ENCODE results near the gene ZNF22.

ZNF22 gene

DNA sequence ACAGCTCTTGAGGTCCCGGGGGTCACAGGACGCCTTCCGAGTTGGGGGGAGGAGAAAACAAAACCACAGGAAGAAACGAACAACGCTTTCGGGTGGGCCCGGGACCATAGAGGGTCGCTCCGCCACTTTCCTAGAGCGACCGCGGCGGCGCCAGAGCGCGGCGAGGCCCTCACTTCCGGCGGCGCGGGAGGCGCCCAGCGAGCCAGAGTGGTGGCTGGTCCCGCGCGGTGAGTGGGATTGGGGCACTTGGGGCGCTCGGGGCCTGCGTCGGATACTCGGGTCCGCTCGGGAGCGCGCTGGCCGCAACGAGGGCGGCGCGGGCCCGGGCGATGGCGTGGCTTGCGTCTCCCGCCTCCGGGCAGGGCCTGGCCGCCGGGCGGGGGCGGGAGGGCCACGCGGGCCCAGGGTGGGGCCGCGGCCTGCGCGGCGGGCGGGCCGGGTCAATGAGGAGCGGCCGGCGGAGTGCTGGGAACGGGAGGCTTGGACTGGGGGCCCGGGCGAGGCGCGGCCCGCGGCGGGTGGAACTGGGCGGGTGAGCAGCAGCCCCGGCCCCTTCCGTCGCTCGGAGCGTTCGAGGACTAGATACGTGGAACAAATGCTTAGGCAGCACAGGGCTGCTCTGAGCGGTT is at the start of gene ZNF22:
TSS of gene ZNF22 (plus strand) at position 172 of the 629 bp plus-strand sequence. CDS start 2,446 bp downstream, outside the sequence.
- peak within 1 kb of the TSS; percentile 83 to 84 for H3K9ac ChIP-seq (ENCODE audit: low read length in 2 of 2)
- peaks cover 10 to 14% of the 10 kb centered on the region in 2 donors for H3K36me3 ChIP-seq (ENCODE audit: control insufficient read depth in 2 of 2, insufficient read depth in 2 of 2, low read length in 2 of 2)
- no peaks in the 10 kb centered on the region for H3K9me3 ChIP-seq (ENCODE audit: control insufficient read depth in 2 of 2, low read length in 2 of 2)
- H3K4me1 ChIP-seq (ENCODE audit: control insufficient read depth, insufficient read depth, low read length): peaks cover 35% of the 10 kb centered on the region
- H3K27ac ChIP-seq (ENCODE audit: low read length): peak within 1 kb of the TSS; percentile 86
- no peaks in the 10 kb centered on the region for H3K27me3 ChIP-seq (ENCODE audit: control insufficient read depth in 1 of 2, insufficient read depth in 2 of 2, low read length in 2 of 2)
- peak within 1 kb of the TSS; percentile 86 to 91 for H3K4me3 ChIP-seq (ENCODE audit: low read length in 2 of 2)

- H3K9me3 ChIP-seq (ENCODE audit: control insufficient read depth in 2 of 2, low read length in 2 of 2): no peaks in the 10 kb centered on the region
- H3K4me3 ChIP-seq (ENCODE audit: low read length in 2 of 2): no peak overlapping the region
- peaks cover 21% of the 10 kb centered on the region for H3K4me1 ChIP-seq (ENCODE audit: control insufficient read depth, insufficient read depth, low read length)
- no peak overlapping the region for H3K27ac ChIP-seq (ENCODE audit: low read length)
- H3K9ac ChIP-seq (ENCODE audit: low read length in 2 of 2): no peak overlapping the region
- H3K27me3 ChIP-seq (ENCODE audit: control insufficient read depth in 1 of 2, insufficient read depth in 2 of 2, low read length in 2 of 2): no peaks in the 10 kb centered on the region
- H3K36me3 ChIP-seq (ENCODE audit: control insufficient read depth in 2 of 2, insufficient read depth in 2 of 2, low read length in 2 of 2): peaks cover 2 to 10% of the 10 kb centered on the region in 2 donors
Observed at GRCh38 chr10:44951576-44952226, 49.0 kb upstream of the ZNF22 start.

GRCh38 chr10:44952779-44953231 is 47.9 kb upstream of the ZNF22 start:
- Histone ChIP-seq H3K4me1 (ENCODE audit: control insufficient read depth, insufficient read depth, low read length) (peaks cover 22% of the 10 kb centered on the region), H3K4me3 (ENCODE audit: low read length in 2 of 2) (no peak overlapping the region), H3K9me3 (ENCODE audit: control insufficient read depth in 2 of 2, low read length in 2 of 2) (no peaks in the 10 kb centered on the region), H3K27ac (ENCODE audit: low read length) (no peak overlapping the region), H3K27me3 (ENCODE audit: control insufficient read depth in 1 of 2, insufficient read depth in 2 of 2, low read length in 2 of 2) (no peaks in the 10 kb centered on the region), H3K36me3 (ENCODE audit: control insufficient read depth in 2 of 2, insufficient read depth in 2 of 2, low read length in 2 of 2) (peaks cover 2 to 10% of the 10 kb centered on the region in 2 donors), H3K9ac (ENCODE audit: low read length in 2 of 2) (no peak overlapping the region)

GRCh38 chr10:44954042-44954441 is 46.7 kb upstream of the ZNF22 start:
- no peak overlapping the region for H3K27ac ChIP-seq (ENCODE audit: low read length)
- no peak overlapping the region for H3K9ac ChIP-seq (ENCODE audit: low read length in 2 of 2)
- H3K27me3 ChIP-seq (ENCODE audit: control insufficient read depth in 1 of 2, insufficient read depth in 2 of 2, low read length in 2 of 2): no peaks in the 10 kb centered on the region
- H3K4me1 ChIP-seq (ENCODE audit: control insufficient read depth, insufficient read depth, low read length): peaks cover 32% of the 10 kb centered on the region
- H3K9me3 ChIP-seq (ENCODE audit: control insufficient read depth in 2 of 2, low read length in 2 of 2): no peaks in the 10 kb centered on the region
- no peak overlapping the region for H3K4me3 ChIP-seq (ENCODE audit: low read length in 2 of 2)
- peaks cover 2 to 10% of the 10 kb centered on the region in 2 donors for H3K36me3 ChIP-seq (ENCODE audit: control insufficient read depth in 2 of 2, insufficient read depth in 2 of 2, low read length in 2 of 2)

- Histone ChIP-seq H3K27ac (ENCODE audit: low read length) (no peak overlapping the region), H3K9ac (ENCODE audit: low read length in 2 of 2) (no peak overlapping the region), H3K4me1 (ENCODE audit: control insufficient read depth, insufficient read depth, low read length) (peaks cover 28% of the 10 kb centered on the region), H3K27me3 (ENCODE audit: control insufficient read depth in 1 of 2, insufficient read depth in 2 of 2, low read length in 2 of 2) (no peaks in the 10 kb centered on the region), H3K4me3 (ENCODE audit: low read length in 2 of 2) (no peak overlapping the region), H3K9me3 (ENCODE audit: control insufficient read depth in 2 of 2, low read length in 2 of 2) (no peaks in the 10 kb centered on the region), H3K36me3 (ENCODE audit: control insufficient read depth in 2 of 2, insufficient read depth in 2 of 2, low read length in 2 of 2) (peaks cover 2 to 10% of the 10 kb centered on the region in 2 donors)
Observed at GRCh38 chr10:44954962-44955361, 45.8 kb upstream of the ZNF22 start.

GRCh38 chr10:44955413-44956070 is 45.2 kb upstream of the ZNF22 start:
- no peaks in the 10 kb centered on the region for H3K9me3 ChIP-seq (ENCODE audit: control insufficient read depth in 2 of 2, low read length in 2 of 2)
- no peaks in the 10 kb centered on the region for H3K27me3 ChIP-seq (ENCODE audit: control insufficient read depth in 1 of 2, insufficient read depth in 2 of 2, low read length in 2 of 2)
- peaks cover 2 to 10% of the 10 kb centered on the region in 2 donors for H3K36me3 ChIP-seq (ENCODE audit: control insufficient read depth in 2 of 2, insufficient read depth in 2 of 2, low read length in 2 of 2)
- peaks cover 29% of the 10 kb centered on the region for H3K4me1 ChIP-seq (ENCODE audit: control insufficient read depth, insufficient read depth, low read length)
- no peak overlapping the region for H3K4me3 ChIP-seq (ENCODE audit: low read length in 2 of 2)
- no peak overlapping the region for H3K9ac ChIP-seq (ENCODE audit: low read length in 2 of 2)
- H3K27ac ChIP-seq (ENCODE audit: low read length): peak overlapping the region; percentile 6

- Histone ChIP-seq H3K4me3 (ENCODE audit: low read length in 2 of 2) (no peak overlapping the region), H3K36me3 (ENCODE audit: control insufficient read depth in 2 of 2, insufficient read depth in 2 of 2, low read length in 2 of 2) (peaks cover 2 to 10% of the 10 kb centered on the region in 2 donors), H3K9me3 (ENCODE audit: control insufficient read depth in 2 of 2, low read length in 2 of 2) (no peaks in the 10 kb centered on the region), H3K4me1 (ENCODE audit: control insufficient read depth, insufficient read depth, low read length) (peaks cover 34% of the 10 kb centered on the region), H3K27ac (ENCODE audit: low read length) (peak overlapping the region; percentile 6), H3K27me3 (ENCODE audit: control insufficient read depth in 1 of 2, insufficient read depth in 2 of 2, low read length in 2 of 2) (no peaks in the 10 kb centered on the region), H3K9ac (ENCODE audit: low read length in 2 of 2) (no peak overlapping the region)
Observed at GRCh38 chr10:44956226-44956625, 44.5 kb upstream of the ZNF22 start.

GRCh38 chr10:44956717-44957706 is 43.7 kb upstream of the ZNF22 start:
- Histone ChIP-seq H3K9ac (ENCODE audit: low read length in 2 of 2) (no peak overlapping the region), H3K4me1 (ENCODE audit: control insufficient read depth, insufficient read depth, low read length) (peaks cover 40% of the 10 kb centered on the region), H3K36me3 (ENCODE audit: control insufficient read depth in 2 of 2, insufficient read depth in 2 of 2, low read length in 2 of 2) (peaks cover 2 to 10% of the 10 kb centered on the region in 2 donors), H3K4me3 (ENCODE audit: low read length in 2 of 2) (no peak overlapping the region), H3K27me3 (ENCODE audit: control insufficient read depth in 1 of 2, insufficient read depth in 2 of 2, low read length in 2 of 2) (no peaks in the 10 kb centered on the region), H3K9me3 (ENCODE audit: control insufficient read depth in 2 of 2, low read length in 2 of 2) (no peaks in the 10 kb centered on the region), H3K27ac (ENCODE audit: low read length) (no peak overlapping the region)

GRCh38 chr10:44958196-44958897 is 42.4 kb upstream of the ZNF22 start:
- H3K4me3 ChIP-seq (ENCODE audit: low read length in 2 of 2): peak overlapping the region; percentile 85 to 90
- H3K9me3 ChIP-seq (ENCODE audit: control insufficient read depth in 2 of 2, low read length in 2 of 2): no peaks in the 10 kb centered on the region
- peak overlapping the region; percentile 70 to 75 for H3K9ac ChIP-seq (ENCODE audit: low read length in 2 of 2)
- peaks cover 54% of the 10 kb centered on the region for H3K4me1 ChIP-seq (ENCODE audit: control insufficient read depth, insufficient read depth, low read length)
- no peaks in the 10 kb centered on the region for H3K27me3 ChIP-seq (ENCODE audit: control insufficient read depth in 1 of 2, insufficient read depth in 2 of 2, low read length in 2 of 2)
- H3K27ac ChIP-seq (ENCODE audit: low read length): peak overlapping the region; percentile 60
- peaks cover 2 to 10% of the 10 kb centered on the region in 2 donors for H3K36me3 ChIP-seq (ENCODE audit: control insufficient read depth in 2 of 2, insufficient read depth in 2 of 2, low read length in 2 of 2)
